Panc1 (cell line): ENCODE data around the gene MGRN1.

Experiments used
- POLR2AphosphoS5 ChIP-seq: IDR thresholded peaks from 2 replicates; pipeline ENCODE4 v1.6.1; 2012; ENCODE audit warnings: mild to moderate bottlenecking, low read depth, low read length, moderate library complexity
- TF ChIP-seq, protein P1 (sequence below), 2 experiments: IDR thresholded peaks; 2 replicates each; pipeline ENCODE4 v1.6.1; 2011 to 2012; ENCODE audit warnings: low read depth in 2 of 2, control low read depth in 1 of 2, low read length in 1 of 2, mild to moderate bottlenecking in 1 of 2, moderate library complexity in 1 of 2; ENCODE audit not compliant: insufficient read depth in 1 of 2
- TF ChIP-seq, protein P2 (sequence below): fragments of 450-650 bp; IDR thresholded peaks from 2 replicates; pipeline ENCODE4 v1.5.1; 2017; ENCODE audit warnings: mild to moderate bottlenecking

DNA sequence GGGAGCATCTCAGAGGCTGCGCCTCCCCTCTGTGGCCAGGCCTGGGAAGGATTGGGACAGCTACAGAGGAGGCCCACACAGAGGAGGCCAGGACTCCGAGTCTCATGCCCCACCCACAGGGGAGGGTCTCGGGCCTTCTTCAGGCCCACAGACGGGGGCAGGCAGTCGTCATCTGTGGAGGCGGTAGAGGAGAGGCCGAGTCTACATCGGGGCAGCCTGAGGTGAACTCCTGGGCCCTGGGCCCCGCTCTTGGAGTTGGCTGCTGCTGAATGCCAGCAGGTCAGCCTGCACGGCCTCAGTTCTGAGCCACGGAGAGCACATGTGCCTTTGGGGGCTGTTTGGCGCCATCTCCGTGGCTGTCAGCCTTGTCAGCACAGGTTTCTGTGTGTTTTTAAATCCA is 60.7 kb downstream of the MGRN1 start:
- TF ChIP-seq POLR2AphosphoS5, result no peak
- TF ChIP-seq, protein P1, sequence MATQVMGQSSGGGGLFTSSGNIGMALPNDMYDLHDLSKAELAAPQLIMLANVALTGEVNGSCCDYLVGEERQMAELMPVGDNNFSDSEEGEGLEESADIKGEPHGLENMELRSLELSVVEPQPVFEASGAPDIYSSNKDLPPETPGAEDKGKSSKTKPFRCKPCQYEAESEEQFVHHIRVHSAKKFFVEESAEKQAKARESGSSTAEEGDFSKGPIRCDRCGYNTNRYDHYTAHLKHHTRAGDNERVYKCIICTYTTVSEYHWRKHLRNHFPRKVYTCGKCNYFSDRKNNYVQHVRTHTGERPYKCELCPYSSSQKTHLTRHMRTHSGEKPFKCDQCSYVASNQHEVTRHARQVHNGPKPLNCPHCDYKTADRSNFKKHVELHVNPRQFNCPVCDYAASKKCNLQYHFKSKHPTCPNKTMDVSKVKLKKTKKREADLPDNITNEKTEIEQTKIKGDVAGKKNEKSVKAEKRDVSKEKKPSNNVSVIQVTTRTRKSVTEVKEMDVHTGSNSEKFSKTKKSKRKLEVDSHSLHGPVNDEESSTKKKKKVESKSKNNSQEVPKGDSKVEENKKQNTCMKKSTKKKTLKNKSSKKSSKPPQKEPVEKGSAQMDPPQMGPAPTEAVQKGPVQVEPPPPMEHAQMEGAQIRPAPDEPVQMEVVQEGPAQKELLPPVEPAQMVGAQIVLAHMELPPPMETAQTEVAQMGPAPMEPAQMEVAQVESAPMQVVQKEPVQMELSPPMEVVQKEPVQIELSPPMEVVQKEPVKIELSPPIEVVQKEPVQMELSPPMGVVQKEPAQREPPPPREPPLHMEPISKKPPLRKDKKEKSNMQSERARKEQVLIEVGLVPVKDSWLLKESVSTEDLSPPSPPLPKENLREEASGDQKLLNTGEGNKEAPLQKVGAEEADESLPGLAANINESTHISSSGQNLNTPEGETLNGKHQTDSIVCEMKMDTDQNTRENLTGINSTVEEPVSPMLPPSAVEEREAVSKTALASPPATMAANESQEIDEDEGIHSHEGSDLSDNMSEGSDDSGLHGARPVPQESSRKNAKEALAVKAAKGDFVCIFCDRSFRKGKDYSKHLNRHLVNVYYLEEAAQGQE (IDR thresholded peaks at IDR 0.05; ENCODE audit: insufficient read depth in 1 of 2, low read depth in 2 of 2, low read length in 1 of 2), result no peak
- TF ChIP-seq, protein P2, sequence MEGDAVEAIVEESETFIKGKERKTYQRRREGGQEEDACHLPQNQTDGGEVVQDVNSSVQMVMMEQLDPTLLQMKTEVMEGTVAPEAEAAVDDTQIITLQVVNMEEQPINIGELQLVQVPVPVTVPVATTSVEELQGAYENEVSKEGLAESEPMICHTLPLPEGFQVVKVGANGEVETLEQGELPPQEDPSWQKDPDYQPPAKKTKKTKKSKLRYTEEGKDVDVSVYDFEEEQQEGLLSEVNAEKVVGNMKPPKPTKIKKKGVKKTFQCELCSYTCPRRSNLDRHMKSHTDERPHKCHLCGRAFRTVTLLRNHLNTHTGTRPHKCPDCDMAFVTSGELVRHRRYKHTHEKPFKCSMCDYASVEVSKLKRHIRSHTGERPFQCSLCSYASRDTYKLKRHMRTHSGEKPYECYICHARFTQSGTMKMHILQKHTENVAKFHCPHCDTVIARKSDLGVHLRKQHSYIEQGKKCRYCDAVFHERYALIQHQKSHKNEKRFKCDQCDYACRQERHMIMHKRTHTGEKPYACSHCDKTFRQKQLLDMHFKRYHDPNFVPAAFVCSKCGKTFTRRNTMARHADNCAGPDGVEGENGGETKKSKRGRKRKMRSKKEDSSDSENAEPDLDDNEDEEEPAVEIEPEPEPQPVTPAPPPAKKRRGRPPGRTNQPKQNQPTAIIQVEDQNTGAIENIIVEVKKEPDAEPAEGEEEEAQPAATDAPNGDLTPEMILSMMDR, result no peak
